PC-9 (cell line): ENCODE measurements around the gene CFAP251. TPM values are rescaled to one million over a fixed set of nuclear protein-coding genes. Genes with fewer than 3 reads are reported as not detected.

Source experiments
- BruUV-seq: library from RNA; stranded (reverse); fragments of 400-500 nt; replicated peaks from 2 replicates; lab custom pipeline; 2021; lab: Mats Ljungman, UMichigan
- CTCF ChIA-PET: fragments of 300-600 bp; sonication (Branson Sonifier 250); formaldehyde crosslinking; loops from one replicate; lab custom pipeline; 2022; ENCODE audit warnings: antibody characterized with exemption; lab: Charles Lee
- POLR2A ChIA-PET: fragments of 300-600 bp; sonication (Branson Sonifier 250); formaldehyde crosslinking; loops from one replicate; lab custom pipeline; 2022; ENCODE audit warnings: antibody characterized with exemption; ENCODE audit not compliant: unreplicated experiment; lab: Charles Lee
- DNase-seq, 2 experiments: peaks; one replicate each; pipeline versions ENCODE4 v3.0.0 to v3.0.0-alpha.2; 2015 to 2022; ENCODE audit warnings: mixed read lengths in 1 of 2
- H2AFZ ChIP-seq: fragments of 200-600 bp; sonication (generic); 2 replicates; pipeline ENCODE4 v1.8.1; 2017; ENCODE audit warnings: antibody characterized with exemption
- H3F3A ChIP-seq: fragments of 200-600 bp; sonication (generic); 2 replicates; pipeline ENCODE4 v1.8.1; 2017; ENCODE audit warnings: antibody characterized with exemption, mild to moderate bottlenecking, low read depth; ENCODE audit not compliant: insufficient read depth
- H3K27ac ChIP-seq: fragments of 200-600 bp; sonication (generic); 2 replicates; pipeline ENCODE4 v1.6.1; 2016; ENCODE audit warnings: mixed run types
- H3K27me3 ChIP-seq: fragments of 200-600 bp; sonication (generic); 2 replicates; pipeline ENCODE4 v1.6.1; 2016; ENCODE audit warnings: low read depth, mixed run types; ENCODE audit not compliant: insufficient read depth
- H3K36me3 ChIP-seq: fragments of 200-600 bp; sonication (generic); 2 replicates; pipeline ENCODE4 v1.6.1; 2016; ENCODE audit warnings: low read depth, mixed run types
- H3K4me1 ChIP-seq: fragments of 200-600 bp; sonication (generic); replicated peaks from 2 replicates; pipeline ENCODE4 v1.6.1; 2016; ENCODE audit warnings: mixed run types; ENCODE audit not compliant: insufficient read depth
- H3K4me2 ChIP-seq: fragments of 200-600 bp; sonication (generic); 2 replicates; pipeline ENCODE4 v1.6.1; 2017; ENCODE audit warnings: mixed run types
- H3K4me3 ChIP-seq: fragments of 200-600 bp; sonication (generic); 2 replicates; pipeline ENCODE4 v1.6.1; 2016; ENCODE audit warnings: mixed run types
- H3K79me2 ChIP-seq: fragments of 200-600 bp; sonication (generic); 2 replicates; pipeline ENCODE4 v1.6.1; 2017; ENCODE audit warnings: low read depth, mixed run types
- H3K9me2 ChIP-seq: fragments of 200-600 bp; sonication (generic); 2 replicates; pipeline ENCODE4 v1.8.1; 2017; ENCODE audit warnings: mild to moderate bottlenecking; ENCODE audit not compliant: insufficient read depth
- H3K9me3 ChIP-seq: fragments of 200-600 bp; sonication (generic); 2 replicates; pipeline ENCODE4 v1.8.1; 2016; ENCODE audit warnings: low read depth; ENCODE audit not compliant: insufficient read depth
- H4K20me1 ChIP-seq: fragments of 200-600 bp; sonication (generic); 2 replicates; pipeline ENCODE4 v1.8.1; 2017; ENCODE audit not compliant: insufficient read depth
- EZH2 ChIP-seq: fragments of 200-600 bp; sonication (generic); IDR thresholded peaks from 2 replicates; pipeline ENCODE4 v1.8.0; 2017; ENCODE audit warnings: antibody characterized with exemption, low read depth
- intact Hi-C: fragments of 100-400 bp; cut with micrococcal nuclease; formaldehyde crosslinking; loops from one replicate; pipeline ENCODE4 v1.10.0; 2022; ENCODE audit not compliant: unreplicated experiment
- total RNA-seq: library from RNA; stranded (reverse); gene quantifications from 2 replicates; pipeline ENCODE4 v1.2.3, GENCODE V29; 2021
- TF ChIP-seq, protein P1 (sequence below): fragments of 200-600 bp; sonication (generic); conservative IDR thresholded peaks from 2 replicates; pipeline ENCODE4 v1.6.1; 2017; ENCODE audit warnings: mixed run types, antibody characterized with exemption, mild to moderate bottlenecking, moderate library complexity

The CFAP251 gene
- total RNA-seq, 1 experiment from 2014 or later = 4.3 TPM

- ChIA-PET POLR2A (no interaction called here), CTCF (no interaction called here)
- H3K4me1 ChIP-seq = no peaks in the 10 kb centered on the region; the same call in 1 of the 2 replicates
- BruUV-seq = no TSS peak
- no peak overlapping the region for H3K4me2 ChIP-seq
- no peaks in the 10 kb centered on the region for H3K9me3 ChIP-seq
- H4K20me1 ChIP-seq = no peaks in the 10 kb centered on the region; the same call in 1 of the 2 replicates
- no peaks in the 10 kb centered on the region for H3K27me3 ChIP-seq
- H3K79me2 ChIP-seq = no peaks in the 10 kb centered on the region
- H2AFZ ChIP-seq = no peak overlapping the region
- H3K4me3 ChIP-seq = no peak overlapping the region
- DNase-seq = no peak
- intact Hi-C loops = no loop called here
- no peak overlapping the region for H3K27ac ChIP-seq
- no peak for TF ChIP-seq EZH2
- TF ChIP-seq, protein P1, sequence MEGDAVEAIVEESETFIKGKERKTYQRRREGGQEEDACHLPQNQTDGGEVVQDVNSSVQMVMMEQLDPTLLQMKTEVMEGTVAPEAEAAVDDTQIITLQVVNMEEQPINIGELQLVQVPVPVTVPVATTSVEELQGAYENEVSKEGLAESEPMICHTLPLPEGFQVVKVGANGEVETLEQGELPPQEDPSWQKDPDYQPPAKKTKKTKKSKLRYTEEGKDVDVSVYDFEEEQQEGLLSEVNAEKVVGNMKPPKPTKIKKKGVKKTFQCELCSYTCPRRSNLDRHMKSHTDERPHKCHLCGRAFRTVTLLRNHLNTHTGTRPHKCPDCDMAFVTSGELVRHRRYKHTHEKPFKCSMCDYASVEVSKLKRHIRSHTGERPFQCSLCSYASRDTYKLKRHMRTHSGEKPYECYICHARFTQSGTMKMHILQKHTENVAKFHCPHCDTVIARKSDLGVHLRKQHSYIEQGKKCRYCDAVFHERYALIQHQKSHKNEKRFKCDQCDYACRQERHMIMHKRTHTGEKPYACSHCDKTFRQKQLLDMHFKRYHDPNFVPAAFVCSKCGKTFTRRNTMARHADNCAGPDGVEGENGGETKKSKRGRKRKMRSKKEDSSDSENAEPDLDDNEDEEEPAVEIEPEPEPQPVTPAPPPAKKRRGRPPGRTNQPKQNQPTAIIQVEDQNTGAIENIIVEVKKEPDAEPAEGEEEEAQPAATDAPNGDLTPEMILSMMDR = no peak
- no peaks in the 10 kb centered on the region for H3K9me2 ChIP-seq
- H3F3A ChIP-seq = peaks cover 17% of the 10 kb centered on the region; the same call in 1 of the 2 replicates
- H3K36me3 ChIP-seq = no peaks in the 10 kb centered on the region
Measured at GRCh38 chr12:121989276-121990113, 71.1 kb downstream of the CFAP251 start.

DNA sequence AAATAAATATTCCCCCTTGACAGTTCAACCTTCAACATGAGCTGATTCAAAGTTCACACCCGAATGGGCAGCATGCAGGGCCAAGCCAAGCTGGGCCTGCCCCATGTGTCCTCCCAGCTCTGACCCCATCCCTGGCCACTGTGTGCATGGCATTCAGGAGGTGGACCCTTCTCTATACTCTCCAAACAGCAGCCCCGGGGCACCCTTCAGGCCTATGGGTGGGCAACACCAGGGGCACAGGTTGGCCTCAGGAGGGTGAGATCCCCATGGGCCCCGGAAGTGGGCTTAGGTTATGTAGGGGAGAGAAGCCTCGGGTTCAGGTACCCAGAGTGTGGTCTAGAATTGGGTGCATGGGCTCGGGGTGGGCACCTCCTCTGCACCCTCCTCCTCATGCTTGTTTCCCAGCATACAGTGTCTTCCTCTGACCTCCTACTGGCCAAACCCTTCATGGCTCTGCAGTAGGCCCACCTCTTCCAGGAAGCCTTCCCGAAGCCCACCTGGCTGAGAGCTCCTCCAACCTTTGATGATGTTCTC lies 71.8 kb downstream of the CFAP251 start:
- H3K4me3 ChIP-seq = no peak overlapping the region
- H3K9me2 ChIP-seq = no peaks in the 10 kb centered on the region
- H4K20me1 ChIP-seq = no peaks in the 10 kb centered on the region
- no peak overlapping the region for H3K27ac ChIP-seq
- H3K36me3 ChIP-seq = no peaks in the 10 kb centered on the region
- peaks cover 17% of the 10 kb centered on the region; the same call in 1 of the 2 replicates for H3F3A ChIP-seq
- H3K9me3 ChIP-seq = no peaks in the 10 kb centered on the region
- no peaks in the 10 kb centered on the region for H3K79me2 ChIP-seq
- no TSS peak for BruUV-seq
- POLR2A ChIA-PET = no interaction called here
- H3K27me3 ChIP-seq = no peaks in the 10 kb centered on the region
- no peak overlapping the region for H3K4me2 ChIP-seq
- TF ChIP-seq, protein P1 = no peak
- TF ChIP-seq EZH2 = no peak
- intact Hi-C loops = no loop called here
- H2AFZ ChIP-seq = no peak overlapping the region
- DNase-seq = no peak
- CTCF ChIA-PET = no interaction called here
- no peaks in the 10 kb centered on the region; the same call in 1 of the 2 replicates for H3K4me1 ChIP-seq

- Histone ChIP-seq H3K4me3 (no peak overlapping the region), H3K4me2 (no peak overlapping the region), H3K27ac (no peak overlapping the region), H3K79me2 (no peaks in the 10 kb centered on the region), H3K36me3 (no peaks in the 10 kb centered on the region), H3K9me3 (no peaks in the 10 kb centered on the region), H2AFZ (no peak overlapping the region), H3F3A (peaks cover 17% of the 10 kb centered on the region; the same call in 1 of the 2 replicates), H4K20me1 (no peaks in the 10 kb centered on the region), H3K9me2 (no peaks in the 10 kb centered on the region), H3K4me1 (no peaks in the 10 kb centered on the region; the same call in 1 of the 2 replicates), H3K27me3 (no peaks in the 10 kb centered on the region)
- intact Hi-C loops = no loop called here
- BruUV-seq = no TSS peak
- TF ChIP-seq, protein P1 = no peak
- TF ChIP-seq EZH2 = no peak
- POLR2A ChIA-PET = no interaction called here
- DNase-seq = no peak
- CTCF ChIA-PET = no interaction called here
Measured at GRCh38 chr12:121990692-121991603, 72.6 kb downstream of the CFAP251 start.
